ENCODE measurements around the gene PPP1R3G.

PPP1R3G gene

GRCh38 chr6:5093231-5094015 lies 8.3 kb downstream of the PPP1R3G start:
- DNase-seq (ENCODE audit: low spot score) = no peak

- no peak for DNase-seq (ENCODE audit: low spot score)
Observed at GRCh38 chr6:5094327-5094726, 9.2 kb downstream of the PPP1R3G start.

DNA sequence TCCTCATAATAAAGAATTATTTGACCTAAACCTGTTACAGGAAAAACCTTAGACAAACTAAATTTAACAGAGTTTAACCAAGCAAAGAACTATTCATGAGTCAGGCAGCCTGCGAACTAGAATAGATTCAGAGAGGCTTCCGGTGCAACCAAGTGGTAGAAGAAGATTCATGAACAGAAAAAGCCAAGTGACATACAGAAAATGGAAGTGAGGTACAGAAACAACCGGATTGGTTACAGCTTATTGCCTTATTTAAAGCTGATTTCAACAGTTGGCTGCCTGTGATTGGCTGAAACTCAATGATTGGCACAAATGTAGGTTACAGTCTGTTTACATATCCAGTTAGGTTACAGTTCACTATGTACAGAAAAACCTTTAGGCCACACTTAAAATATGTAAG lies 10.1 kb downstream of the PPP1R3G start:
- DNase-seq (ENCODE audit: low spot score) = no peak

DNA sequence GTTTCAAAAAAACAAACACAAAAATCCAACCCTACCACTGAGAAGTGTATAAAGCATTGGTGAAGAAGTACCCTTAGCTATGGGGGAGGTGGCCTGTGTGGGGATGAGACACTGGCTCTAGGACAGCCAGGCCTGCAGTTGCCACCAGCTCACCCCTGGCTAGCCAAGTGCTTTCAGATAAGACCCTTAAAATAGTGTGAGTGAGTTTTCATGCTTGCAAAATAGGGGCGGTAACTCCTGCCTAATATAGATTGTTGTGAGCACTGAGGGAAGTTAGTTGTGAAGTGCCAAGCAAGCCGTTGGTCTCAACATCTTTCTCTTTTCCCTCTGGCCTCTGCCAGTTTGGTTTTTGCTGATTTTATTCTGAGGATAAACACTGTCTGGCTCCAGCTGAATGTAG lies 11.3 kb downstream of the PPP1R3G start:
- no peak for DNase-seq (ENCODE audit: low spot score)

GRCh38 chr6:5098501-5099270 lies 13.5 kb downstream of the PPP1R3G start:
- no peak for DNase-seq (ENCODE audit: low spot score)

GRCh38 chr6:5099537-5099936 lies 14.4 kb downstream of the PPP1R3G start:
- DNase-seq (ENCODE audit: low spot score) = no peak

DNA sequence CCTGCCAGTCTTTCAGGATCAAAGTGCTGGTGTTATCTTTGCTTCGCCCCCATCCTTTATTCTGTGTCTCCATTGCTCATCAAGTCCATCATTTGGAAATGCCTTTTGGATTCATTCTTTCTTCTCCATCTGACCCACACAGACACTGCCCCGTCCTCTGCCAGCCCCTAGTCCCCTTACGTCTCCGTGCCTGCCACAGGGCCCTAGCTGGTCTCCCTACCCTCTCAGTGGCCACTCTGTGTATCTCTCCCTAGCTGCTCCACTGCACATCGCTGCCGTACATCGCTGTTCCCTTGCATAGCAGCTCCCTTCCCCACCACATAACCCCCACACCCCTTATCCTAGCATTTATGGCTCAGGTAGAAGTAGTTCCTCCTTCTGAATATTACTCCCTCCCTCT lies 15.7 kb downstream of the PPP1R3G start:
- no peak for DNase-seq (ENCODE audit: low spot score)

DNA sequence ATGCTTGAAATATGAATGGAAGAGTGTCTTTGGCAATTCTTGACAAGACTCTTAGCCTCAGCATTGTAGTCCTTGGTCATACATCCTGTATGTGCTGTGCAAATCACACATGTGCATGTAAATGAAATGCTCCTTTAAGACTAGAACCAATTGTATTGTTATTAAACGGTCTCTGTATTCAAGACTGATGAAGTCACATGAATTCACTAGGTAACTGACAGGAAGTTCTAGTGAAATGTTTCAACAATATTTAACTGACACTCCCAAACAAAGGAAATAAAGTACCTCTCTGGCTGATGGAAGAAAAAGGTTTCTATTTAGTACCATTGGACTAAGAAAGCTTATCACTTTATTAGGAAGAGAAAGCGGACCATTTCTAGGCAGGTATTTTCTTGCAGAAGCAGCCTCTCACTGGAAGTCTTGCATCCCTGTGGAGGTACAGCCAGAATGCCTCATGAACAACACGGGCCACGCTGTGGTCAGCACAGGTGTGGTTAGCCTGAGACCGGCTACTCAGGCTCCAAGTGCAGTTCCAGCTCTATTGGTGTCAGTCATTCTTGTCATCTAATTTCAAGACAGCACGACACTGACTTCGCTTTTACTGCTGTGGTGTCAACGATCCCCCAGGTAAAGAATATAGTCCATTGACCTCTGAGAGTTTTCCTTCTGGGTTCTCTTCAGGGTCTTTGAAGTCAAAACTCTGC lies 17.3 kb downstream of the PPP1R3G start:
- no peak for DNase-seq (ENCODE audit: low spot score)

- DNase-seq (ENCODE audit: low spot score) = no peak
Observed at GRCh38 chr6:5103250-5103649, 18.1 kb downstream of the PPP1R3G start.

DNA sequence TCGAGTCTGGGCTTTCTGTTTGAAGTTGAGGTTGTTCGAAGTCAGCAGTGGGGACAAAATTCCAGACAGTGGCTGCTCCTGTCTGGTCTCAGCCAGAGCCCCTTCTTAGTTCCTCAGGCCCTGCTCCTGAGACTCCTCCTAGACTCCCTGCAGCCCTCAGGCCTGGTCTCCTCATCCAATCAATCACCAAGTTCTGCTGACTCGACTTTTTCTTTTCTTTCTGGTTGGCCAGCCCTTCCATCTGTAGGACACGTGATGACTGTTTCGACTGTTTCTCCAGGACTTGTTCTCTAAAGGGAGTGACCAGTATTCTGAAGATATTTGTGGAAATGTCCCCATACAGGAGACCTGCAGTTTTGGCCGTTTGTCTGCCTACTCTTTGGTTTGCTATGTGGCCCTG lies 19.5 kb downstream of the PPP1R3G start:
- DNase-seq (ENCODE audit: low spot score) = no peak

- DNase-seq (ENCODE audit: low spot score) = no peak
Observed at GRCh38 chr6:5105146-5105545, 20.0 kb downstream of the PPP1R3G start.

GRCh38 chr6:5107341-5107740 lies 22.2 kb downstream of the PPP1R3G start:
- DNase-seq (ENCODE audit: low spot score) = no peak

DNA sequence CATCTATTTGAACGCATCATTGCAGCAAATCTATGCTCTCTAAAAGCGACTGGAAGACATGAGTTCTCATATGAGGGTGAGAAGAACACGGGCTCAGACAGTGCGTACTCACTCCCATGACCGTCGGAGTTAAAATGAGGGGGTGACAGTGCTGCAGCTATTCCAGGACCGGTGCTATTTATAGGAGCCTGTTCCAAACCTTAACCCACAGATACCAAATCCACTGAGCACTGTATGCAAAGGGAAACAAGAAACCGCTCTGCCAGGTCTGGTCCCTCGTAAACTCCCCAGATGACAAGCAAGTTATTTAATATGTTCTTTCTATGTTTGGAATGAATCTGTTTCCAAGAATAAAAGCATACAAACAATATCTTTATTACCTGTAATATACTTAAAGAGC lies 22.9 kb downstream of the PPP1R3G start:
- no peak for DNase-seq (ENCODE audit: low spot score)

GRCh38 chr6:5108536-5109150 lies 23.5 kb downstream of the PPP1R3G start:
- no peak for DNase-seq (ENCODE audit: low spot score)

- no peak for DNase-seq (ENCODE audit: low spot score)
Observed at GRCh38 chr6:5109436-5109835, 24.3 kb downstream of the PPP1R3G start.

DNA sequence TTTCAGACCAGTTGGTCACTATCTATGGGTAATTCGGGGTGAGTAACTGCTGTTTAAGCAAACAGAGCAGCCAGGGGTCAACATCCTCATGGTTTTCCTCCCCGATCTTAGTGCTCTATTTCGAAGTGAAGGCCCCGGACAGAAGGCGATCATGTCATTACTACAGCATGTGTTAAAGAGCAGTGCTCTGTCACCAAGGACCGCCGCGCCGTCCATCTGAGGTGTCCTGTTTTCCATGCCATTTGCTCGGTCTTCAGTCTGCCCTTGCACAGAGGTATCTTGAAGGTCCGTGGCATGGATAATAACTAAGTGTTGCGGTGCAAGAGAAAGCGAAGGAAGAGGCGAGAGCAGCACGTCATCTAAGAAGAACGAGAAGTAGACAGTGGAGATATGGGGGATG lies 25.1 kb downstream of the PPP1R3G start:
- no peak for DNase-seq (ENCODE audit: low spot score)

DNA sequence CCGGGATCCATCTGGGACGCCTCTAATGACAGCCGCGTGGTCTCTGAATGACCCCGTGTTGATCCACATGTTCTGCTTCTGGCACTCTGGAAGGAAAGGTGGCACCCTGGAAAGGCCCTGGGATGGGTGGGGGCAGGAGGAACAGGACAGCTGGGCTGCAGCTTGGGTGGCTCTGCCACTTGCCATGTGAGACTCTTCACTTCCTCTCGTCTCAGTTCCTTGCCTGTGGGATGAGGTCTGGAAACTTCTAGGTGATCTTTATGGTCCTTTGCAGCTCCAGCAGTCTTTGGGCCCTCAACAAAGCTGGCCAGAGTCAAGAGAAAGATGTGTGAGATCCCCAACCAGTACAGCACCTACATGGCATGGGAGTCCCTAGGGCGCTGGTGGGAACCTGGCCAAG lies 26.5 kb downstream of the PPP1R3G start:
- DNase-seq (ENCODE audit: low spot score) = no peak

DNA sequence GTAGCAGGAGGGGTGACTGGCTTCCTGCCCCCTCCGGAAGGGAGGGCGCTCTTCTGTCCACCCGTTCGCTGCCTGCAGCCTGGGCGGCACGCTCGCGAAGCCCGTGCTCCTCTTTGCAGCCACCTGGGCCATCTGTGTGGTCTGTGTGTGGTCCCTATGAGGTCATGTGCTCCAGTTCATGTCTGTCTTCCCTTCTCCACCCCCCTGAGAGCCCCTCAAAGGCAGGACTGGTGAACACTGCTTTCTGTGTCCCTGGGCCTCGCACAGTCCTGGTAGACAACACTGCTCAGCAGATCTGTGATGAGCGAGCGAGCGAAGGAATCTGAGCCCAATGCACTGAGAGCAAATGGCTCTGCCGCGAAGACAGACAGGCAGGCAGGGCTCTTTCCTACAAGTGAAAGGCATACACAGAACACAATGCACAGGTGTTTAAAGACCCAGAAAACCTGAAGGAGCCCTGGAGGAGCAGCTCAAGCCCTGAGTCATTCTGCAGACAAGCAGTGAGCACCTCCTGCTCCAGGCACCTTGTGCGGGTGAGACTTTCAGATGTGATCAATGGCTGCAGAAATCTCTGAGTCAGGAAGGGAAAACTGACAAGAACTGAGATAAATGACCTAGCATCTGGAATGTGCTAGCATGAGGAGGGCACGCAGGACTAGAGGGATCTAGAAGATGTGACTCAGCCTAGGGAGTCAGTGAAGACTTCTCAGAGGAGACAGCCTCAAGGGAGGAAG lies 27.1 kb downstream of the PPP1R3G start:
- no peak for DNase-seq (ENCODE audit: low spot score)

GRCh38 chr6:5113096-5113495 lies 28.0 kb downstream of the PPP1R3G start:
- DNase-seq (ENCODE audit: low spot score) = no peak

- no peak for DNase-seq (ENCODE audit: low spot score)
Observed at GRCh38 chr6:5115168-5115567, 30.0 kb downstream of the PPP1R3G start.

DNA sequence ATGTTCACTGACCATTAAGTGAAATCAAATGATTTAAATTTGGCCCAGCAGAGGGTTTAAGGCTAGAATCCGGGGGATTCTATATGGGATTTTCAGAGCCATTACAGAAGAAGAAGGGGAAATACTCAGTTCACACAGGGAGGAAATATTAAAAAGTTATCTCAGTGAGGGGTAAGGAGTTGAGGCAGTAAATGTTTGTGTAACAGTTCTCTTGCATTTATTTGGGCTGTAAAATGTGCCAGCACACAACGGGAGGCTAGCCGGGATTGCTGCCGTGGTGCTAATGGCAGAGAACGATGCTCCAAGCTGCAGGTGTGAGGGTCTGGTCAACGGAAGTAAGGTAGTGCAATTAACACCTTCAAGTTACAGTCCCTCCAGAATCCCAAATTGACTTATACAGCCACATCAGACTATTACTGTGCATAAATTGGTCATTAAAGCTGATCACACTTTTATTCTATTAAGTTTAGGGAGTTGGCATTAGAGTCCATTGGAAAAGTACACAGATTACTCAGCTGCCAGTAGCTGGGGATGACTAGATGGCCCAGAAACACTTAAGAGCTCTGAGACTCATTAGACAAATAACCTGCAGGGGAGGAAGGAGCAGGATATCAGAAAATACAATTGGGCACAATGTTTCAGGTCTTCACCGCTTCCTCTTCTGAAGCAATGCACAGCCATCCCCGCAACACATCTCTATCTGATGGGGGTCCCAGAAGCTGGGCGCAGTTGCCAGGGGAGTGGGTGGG lies 31.3 kb downstream of the PPP1R3G start:
- no peak for DNase-seq (ENCODE audit: low spot score)
